HCEC 1CT (cell line): ENCODE results near the gene OR2Z1.
"Not testable (repeated sequence)": the region's sequence is repeated elsewhere in the genome, so short reads cannot be mapped to it uniquely, and the experiment has no call there.

Experiments
- DNase-seq: peaks from one replicate; pipeline ENCODE4 v3.0.0-alpha.2; 2017

Gene OR2Z1

DNA sequence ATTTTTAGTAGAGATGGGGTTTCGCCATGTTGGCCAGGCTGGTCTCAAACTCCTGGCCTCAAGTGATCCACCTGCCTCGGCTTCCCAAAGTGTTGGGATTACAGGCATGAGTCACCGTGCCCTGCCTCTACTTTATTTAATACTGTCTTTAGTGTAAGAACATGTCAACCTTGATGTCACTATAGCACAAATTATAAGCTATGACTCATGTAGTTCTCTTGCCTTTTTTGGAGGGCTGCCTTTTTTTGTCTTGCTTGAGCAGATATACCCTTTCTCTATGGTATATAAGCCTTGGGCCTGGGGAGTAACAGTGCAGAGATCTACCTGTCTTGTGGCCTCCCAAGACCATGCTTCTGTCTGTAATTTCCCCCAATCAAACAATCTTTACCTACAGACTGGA, 16.1 kb upstream of the OR2Z1 start:
- DNase-seq: not testable (repeated sequence)

DNA sequence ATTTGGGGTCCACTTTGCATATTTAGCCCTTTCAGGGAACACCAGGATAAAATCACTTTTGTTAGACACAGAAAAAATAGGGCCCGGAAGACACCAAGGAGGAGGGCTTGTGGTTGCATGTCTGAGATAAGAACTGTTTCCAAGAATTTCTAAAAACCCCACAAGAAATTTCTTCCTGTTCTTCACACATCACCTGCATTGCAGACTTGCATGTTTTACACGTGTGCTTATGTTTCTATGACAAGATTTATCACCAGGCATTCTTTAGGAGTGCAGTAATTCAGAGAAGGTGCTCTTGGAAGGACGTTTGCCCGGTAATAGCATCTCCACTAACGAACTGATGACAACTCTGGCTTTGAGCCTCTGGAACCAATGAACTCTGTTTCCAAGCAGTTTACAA, 15.7 kb upstream of the OR2Z1 start:
- no peak for DNase-seq

DNA sequence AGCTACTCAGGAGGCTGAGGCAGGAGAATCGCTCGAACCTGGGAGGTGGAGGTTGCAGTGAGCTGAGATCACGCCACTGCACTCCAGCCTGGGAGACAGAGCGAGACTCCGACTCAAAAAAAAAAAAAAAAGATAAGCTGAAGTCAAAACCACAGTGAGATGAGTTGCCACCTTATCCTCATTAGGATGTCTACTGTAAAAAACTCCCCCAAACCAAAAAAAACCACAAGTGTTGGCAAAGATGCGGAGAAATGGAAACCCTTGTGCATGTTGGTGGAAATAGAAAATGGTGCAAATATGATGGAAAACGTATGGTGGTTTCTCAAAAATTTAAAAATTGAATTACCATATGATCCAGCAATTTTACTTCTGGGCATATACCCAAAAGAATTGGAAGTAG, 11.1 kb upstream of the OR2Z1 start:
- not testable (repeated sequence) for DNase-seq

DNA sequence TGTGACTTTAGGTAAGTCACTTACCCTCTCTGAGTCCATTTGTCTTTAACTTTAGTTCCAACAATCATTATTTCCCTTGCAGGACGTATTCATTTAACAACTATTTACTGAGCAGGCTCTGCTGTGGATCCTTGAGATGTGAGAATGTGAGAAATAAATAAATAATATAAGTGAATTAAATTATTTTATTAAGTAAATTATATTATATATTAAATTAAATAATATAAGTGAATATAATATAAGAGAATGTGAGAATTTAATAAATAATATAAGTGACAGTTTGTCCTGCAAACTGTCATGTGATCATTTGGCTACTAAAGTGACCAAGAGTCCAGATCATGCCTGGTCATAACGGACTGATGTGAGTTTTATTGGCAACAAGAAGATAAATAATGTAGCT, 598 bp downstream of the OR2Z1 start:
- no peak for DNase-seq

DNA sequence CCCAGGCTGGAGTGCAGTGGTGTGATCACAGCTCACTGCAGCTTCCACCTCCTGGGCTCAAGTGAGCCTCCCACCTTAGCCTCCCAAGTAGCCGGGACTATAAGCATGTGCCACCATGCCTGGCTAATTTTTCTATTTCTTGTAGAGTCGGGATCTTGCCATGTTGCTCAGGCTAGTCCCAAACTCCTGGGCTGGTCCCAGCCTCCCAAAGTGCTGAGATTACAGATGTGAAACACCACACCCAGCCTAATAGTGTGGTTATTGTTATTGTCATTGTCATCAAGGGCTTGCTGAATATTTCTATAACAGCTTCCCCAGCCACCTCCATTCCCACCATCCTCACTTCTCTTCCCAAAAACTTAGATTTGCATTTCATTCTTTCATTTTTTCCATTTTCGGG, 2.8 kb downstream of the OR2Z1 start:
- DNase-seq: no peak

DNA sequence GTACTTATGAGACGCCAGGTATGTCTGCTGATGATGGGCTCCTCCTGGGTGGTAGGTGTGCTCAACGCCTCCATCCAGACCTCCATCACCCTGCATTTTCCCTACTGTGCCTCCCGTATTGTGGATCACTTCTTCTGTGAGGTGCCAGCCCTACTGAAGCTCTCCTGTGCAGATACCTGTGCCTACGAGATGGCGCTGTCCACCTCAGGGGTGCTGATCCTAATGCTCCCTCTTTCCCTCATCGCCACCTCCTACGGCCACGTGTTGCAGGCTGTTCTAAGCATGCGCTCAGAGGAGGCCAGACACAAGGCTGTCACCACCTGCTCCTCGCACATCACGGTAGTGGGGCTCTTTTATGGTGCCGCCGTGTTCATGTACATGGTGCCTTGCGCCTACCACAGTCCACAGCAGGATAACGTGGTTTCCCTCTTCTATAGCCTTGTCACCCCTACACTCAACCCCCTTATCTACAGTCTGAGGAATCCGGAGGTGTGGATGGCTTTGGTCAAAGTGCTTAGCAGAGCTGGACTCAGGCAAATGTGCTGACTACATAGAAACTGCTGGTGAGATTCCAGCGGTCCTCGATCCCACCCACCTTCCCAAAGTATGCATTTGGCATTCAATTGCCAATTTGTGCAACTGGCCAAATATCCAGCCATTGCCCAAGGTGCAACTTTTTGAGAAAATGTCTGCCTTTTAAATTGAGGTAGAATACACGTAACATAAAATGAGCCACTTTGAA, 10.2 kb downstream of the OR2Z1 start:
- no peak for DNase-seq

DNA sequence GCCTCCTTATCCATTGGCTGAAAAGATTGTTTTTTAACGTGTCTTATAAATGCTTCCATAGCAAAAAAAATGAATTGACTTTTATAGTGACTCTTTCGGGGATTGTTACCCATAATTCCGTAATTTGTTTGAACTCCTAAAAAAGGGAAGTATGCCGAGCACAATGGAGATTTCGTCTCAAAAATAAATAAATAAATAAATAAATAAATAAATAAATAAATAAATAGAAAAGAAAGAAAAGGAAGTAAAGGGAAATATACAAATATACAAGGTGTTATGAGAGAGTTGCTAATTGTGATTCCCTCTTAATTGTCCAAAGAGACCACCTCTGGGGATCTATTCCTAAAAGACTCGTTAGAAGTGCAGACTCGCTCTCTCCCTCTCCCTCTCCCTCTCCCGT, 16.9 kb downstream of the OR2Z1 start:
- no peak for DNase-seq

DNA sequence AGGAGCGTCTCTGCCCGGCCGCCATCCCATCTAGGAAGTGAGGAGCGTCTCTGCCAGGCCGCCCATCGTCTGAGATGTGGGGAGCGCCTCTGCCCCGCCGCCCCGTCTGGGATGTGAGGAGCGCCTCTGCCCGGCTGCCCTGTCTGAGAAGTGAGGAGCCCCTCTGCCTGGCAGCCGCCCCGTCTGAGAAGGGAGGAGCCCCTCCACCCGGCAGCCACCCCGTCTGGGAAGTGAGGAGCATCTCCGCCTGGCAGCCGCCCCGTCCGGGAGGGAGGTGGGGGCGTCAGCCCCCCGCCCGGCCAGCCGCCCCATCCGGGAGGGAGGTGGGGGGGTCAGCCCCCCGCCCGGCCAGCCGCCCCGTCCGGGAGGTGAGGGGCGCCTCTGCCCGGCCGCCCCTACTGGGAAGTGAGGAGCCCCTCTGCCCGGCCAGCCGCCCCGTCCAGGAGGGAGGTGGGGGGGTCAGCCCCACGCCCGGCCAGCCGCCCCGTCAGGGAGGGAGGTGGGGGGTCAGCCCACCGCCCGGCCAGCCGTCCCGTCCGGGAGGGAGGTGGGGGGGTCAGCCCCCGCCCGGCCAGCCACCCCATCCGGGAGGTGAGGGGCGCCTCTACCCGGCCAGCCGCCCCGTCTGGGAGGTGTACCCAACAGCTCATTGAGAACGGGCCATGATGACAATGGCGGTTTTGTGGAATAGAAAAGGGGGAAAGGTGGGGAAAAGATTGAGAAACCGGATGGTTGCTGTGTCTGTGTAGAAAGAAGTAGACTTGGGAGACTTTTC, 18.0 kb downstream of the OR2Z1 start:
- DNase-seq: not testable (repeated sequence)

DNA sequence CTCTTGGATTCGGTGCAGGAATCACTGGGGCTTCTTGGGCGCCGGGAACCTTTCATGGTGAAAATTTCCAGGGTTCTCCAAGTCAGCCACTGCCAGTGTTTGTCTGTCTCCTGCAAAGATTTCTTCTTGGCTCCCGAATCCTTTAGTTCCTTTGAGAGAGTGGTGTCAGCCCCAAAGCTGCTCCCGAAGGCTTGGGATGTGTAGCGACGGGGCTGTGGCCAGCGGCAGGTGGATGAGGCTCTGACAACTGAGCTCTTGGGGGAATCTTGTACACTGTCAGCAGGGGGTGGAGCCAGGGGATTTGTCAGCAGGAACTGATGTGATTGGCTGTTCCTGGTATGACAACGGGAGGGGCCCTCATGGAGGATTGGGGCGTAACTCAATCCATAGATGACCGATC, 45.8 kb downstream of the OR2Z1 start:
- not testable (repeated sequence) for DNase-seq

DNA sequence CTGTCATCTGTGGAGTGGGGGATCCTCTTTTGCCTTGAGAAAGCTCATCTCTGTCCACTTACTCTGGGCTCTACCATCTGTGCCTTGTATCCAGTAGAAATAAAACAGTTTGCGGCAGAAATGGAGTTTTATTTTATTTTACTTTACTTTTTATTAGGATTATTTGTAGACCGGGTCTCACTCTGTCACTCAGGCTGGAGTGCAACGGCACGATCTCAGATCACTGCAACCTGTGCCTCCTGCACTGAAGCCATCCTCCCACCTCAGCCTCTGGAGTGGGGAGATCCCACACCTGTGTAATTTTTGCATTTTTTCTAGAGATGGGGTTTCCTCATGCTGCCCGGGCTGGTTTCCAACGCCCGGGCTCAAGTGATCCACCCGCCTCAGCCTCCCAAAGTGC, 47.8 kb downstream of the OR2Z1 start:
- not testable (repeated sequence) for DNase-seq

DNA sequence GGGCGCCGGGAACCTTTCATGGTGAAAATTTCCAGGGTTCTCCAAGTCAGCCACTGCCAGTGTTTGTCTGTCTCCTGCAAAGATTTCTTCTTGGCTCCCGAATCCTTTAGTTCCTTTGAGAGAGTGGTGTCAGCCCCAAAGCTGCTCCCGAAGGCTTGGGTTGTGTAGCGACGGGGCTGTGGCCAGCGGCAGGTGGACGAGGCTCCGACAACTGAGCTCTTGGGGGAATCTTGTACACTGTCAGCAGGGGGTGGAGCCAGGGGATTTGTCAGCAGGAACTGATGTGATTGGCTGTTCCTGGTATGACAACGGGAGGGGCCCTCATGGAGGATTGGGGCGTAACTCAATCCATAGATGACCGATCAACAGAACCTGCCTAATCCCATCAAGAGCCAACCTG, 52.2 kb downstream of the OR2Z1 start:
- not testable (repeated sequence) for DNase-seq
